ENCODE results near the gene GBP2. TPM values are rescaled to one million over a fixed set of nuclear protein-coding genes. Genes with fewer than 3 reads are reported as not detected.

GBP2 gene
- total and polyA plus RNA-seq, 2 donors (not counting 3 experiments of a cell fraction or from before 2014, with no cell fraction given): 13.1 to 30.2 TPM

- no peak overlapping the region for H3K4me2 ChIP-seq (ENCODE audit: insufficient read depth, low read length)
- CTCF ChIA-PET: interaction anchor here (1.0 to 1.7 kb wide), 5 partner anchors 9 to 79 kb away, joined by 3 to 8 read pairs (median 4); no protein-coding TSS in a partner anchor
- intact Hi-C loops (cut with micrococcal nuclease) (no loop called here), dilution Hi-C loops (cut with MboI; ENCODE audit: extremely low pct_ligation_motif_present, low sequenced_read_pairs) (no loop called here)
- H3K27ac ChIP-seq (ENCODE audit: insufficient read depth, low read depth, low read length): no peak overlapping the region
- H3K79me2 ChIP-seq (ENCODE audit: control insufficient read depth, insufficient read depth, low read length): no peaks in the 10 kb centered on the region
- H3K9me1 ChIP-seq (replicated peaks; ENCODE audit: control insufficient read depth, extremely low read depth, insufficient read depth, low read length): no peaks in the 10 kb centered on the region
- H3K4me3 ChIP-seq (replicated peaks in 1 of 3; ENCODE audit: insufficient read depth in 1 of 3, low read depth in 1 of 3, low read length in 3 of 3): no peak overlapping the region
- POLR2A ChIA-PET: interaction anchor here (0.9 kb wide), 1 partner anchor 21 kb away, joined by 9 read pairs; no protein-coding TSS in a partner anchor
- no peaks in the 10 kb centered on the region for H3K9me3 ChIP-seq (replicated peaks; ENCODE audit: control insufficient read depth, insufficient read depth, low read length)
- BruUV-seq (replicated peaks): no TSS peak
- TF ChIP-seq GATA2 (IDR thresholded peaks at IDR 0.05; ENCODE audit: insufficient read depth, insufficient read length, low read depth, low read length) (no peak), POLR2AphosphoS5 (IDR thresholded peaks at IDR 0.05; ENCODE audit: insufficient read depth, low read depth, low read length) (no peak), EZH2 (IDR thresholded peaks at IDR 0.05; ENCODE audit: borderline replicate concordance, low read depth, low read length, severe bottlenecking) (no peak), FOS (IDR thresholded peaks at IDR 0.05; ENCODE audit: borderline replicate concordance, insufficient read depth, low read length) (no peak), POLR2A (IDR thresholded peaks at IDR 0.05; ENCODE audit: low read depth, low read length) (no peak), CTCF (IDR thresholded peaks at IDR 0.05; ENCODE audit: extremely low read depth in 1 of 2, insufficient read depth in 1 of 2, low read depth in 1 of 2, low read length in 2 of 2) (no peak)
- H3K27me3 ChIP-seq (ENCODE audit: control insufficient read depth in 2 of 2, insufficient read depth in 2 of 2, low read length in 2 of 2): no peaks in the 10 kb centered on the region
- no peaks in the 10 kb centered on the region for H4K20me1 ChIP-seq (replicated peaks; ENCODE audit: control insufficient read depth, extremely low read depth, insufficient read depth, low read length)
- H3K36me3 ChIP-seq (ENCODE audit: control insufficient read depth in 2 of 2, extremely low read depth in 1 of 2, insufficient read depth in 2 of 2, low read length in 2 of 2): no peaks in the 10 kb centered on the region
- H3K4me1 ChIP-seq (ENCODE audit: control insufficient read depth, extremely low read depth, insufficient read depth, low read length): peaks cover 9% of the 10 kb centered on the region
- DNase-seq (ENCODE audit: low read depth, low spot score): no peak
- H3K9ac ChIP-seq (replicated peaks; ENCODE audit: extremely low read depth, insufficient read depth, low read length): no peak overlapping the region
- no peak for FAIRE-seq
- H2AFZ ChIP-seq (ENCODE audit: low read depth, low read length): no peak overlapping the region
Observed at GRCh38 chr1:89063094-89063493, 62.8 kb downstream of the GBP2 start.

DNA sequence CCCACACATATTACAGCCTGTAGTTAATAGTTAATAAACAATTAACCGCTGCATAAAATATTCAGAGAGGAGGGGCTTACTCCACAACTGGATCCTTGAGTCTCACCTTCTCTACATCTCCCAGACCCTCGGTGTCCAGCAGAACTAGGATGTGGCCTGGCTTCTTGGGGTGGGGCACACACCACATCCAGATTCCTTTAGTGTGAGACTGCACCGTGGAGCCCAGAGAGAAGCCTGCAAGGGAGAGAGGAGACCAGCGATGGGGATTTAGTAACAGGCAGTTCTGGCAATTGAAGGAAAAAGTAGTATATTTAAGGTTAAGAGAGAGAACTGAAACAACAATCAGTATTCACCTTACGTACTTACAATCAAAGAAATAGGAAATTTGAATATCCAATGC, 65.8 kb downstream of the GBP2 start:
- TF ChIP-seq EZH2 (IDR thresholded peaks at IDR 0.05; ENCODE audit: borderline replicate concordance, low read depth, low read length, severe bottlenecking) (no peak), JUN (IDR thresholded peaks at IDR 0.05; ENCODE audit: borderline replicate concordance, insufficient read depth, insufficient read length, low read depth) (no peak), POLR2A (IDR thresholded peaks at IDR 0.05; ENCODE audit: low read depth, low read length) (no peak), CTCF (IDR thresholded peaks at IDR 0.05; ENCODE audit: extremely low read depth in 1 of 2, insufficient read depth in 1 of 2, low read depth in 1 of 2, low read length in 2 of 2) (no peak), MYC (IDR thresholded peaks at IDR 0.05; ENCODE audit: low read depth, low read length) (no peak), POLR2AphosphoS5 (IDR thresholded peaks at IDR 0.05; ENCODE audit: insufficient read depth, low read depth, low read length) (no peak), GATA2 (IDR thresholded peaks at IDR 0.05; ENCODE audit: insufficient read depth, insufficient read length, low read depth, low read length) (no peak), FOS (IDR thresholded peaks at IDR 0.05; ENCODE audit: borderline replicate concordance, insufficient read depth, low read length) (no peak)
- TF ChIP-seq, protein P1, sequence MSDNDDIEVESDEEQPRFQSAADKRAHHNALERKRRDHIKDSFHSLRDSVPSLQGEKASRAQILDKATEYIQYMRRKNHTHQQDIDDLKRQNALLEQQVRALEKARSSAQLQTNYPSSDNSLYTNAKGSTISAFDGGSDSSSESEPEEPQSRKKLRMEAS (IDR thresholded peaks at IDR 0.05; ENCODE audit: insufficient read depth, insufficient read length): no peak
- no peak overlapping the region for H3K27ac ChIP-seq (ENCODE audit: insufficient read depth, low read depth, low read length)
- no peaks in the 10 kb centered on the region for H3K9me3 ChIP-seq (replicated peaks; ENCODE audit: control insufficient read depth, insufficient read depth, low read length)
- no peak overlapping the region for H3K9ac ChIP-seq (replicated peaks; ENCODE audit: extremely low read depth, insufficient read depth, low read length)
- no peaks in the 10 kb centered on the region for H3K36me3 ChIP-seq (ENCODE audit: control insufficient read depth in 2 of 2, extremely low read depth in 1 of 2, insufficient read depth in 2 of 2, low read length in 2 of 2)
- CTCF ChIA-PET: no interaction called here
- no peaks in the 10 kb centered on the region for H3K9me1 ChIP-seq (replicated peaks; ENCODE audit: control insufficient read depth, extremely low read depth, insufficient read depth, low read length)
- no peak overlapping the region for H3K4me3 ChIP-seq (replicated peaks in 1 of 3; ENCODE audit: insufficient read depth in 1 of 3, low read depth in 1 of 3, low read length in 3 of 3)
- POLR2A ChIA-PET: no interaction called here
- dilution Hi-C loops (cut with MboI; ENCODE audit: extremely low pct_ligation_motif_present, low sequenced_read_pairs): no loop called here
- no peaks in the 10 kb centered on the region for H4K20me1 ChIP-seq (replicated peaks; ENCODE audit: control insufficient read depth, extremely low read depth, insufficient read depth, low read length)
- no peaks in the 10 kb centered on the region for H3K79me2 ChIP-seq (ENCODE audit: control insufficient read depth, insufficient read depth, low read length)
- peaks cover 6% of the 10 kb centered on the region for H3K4me1 ChIP-seq (ENCODE audit: control insufficient read depth, extremely low read depth, insufficient read depth, low read length)
- H3K4me2 ChIP-seq (ENCODE audit: insufficient read depth, low read length): no peak overlapping the region
- DNase-seq (ENCODE audit: low read depth, low spot score) (no peak), FAIRE-seq (no peak)
- no peak overlapping the region for H2AFZ ChIP-seq (ENCODE audit: low read depth, low read length)
- intact Hi-C loops (cut with micrococcal nuclease): no loop called here
- no peaks in the 10 kb centered on the region for H3K27me3 ChIP-seq (ENCODE audit: control insufficient read depth in 2 of 2, insufficient read depth in 2 of 2, low read length in 2 of 2)
- BruUV-seq (replicated peaks): no TSS peak
